HG02973 (cell line): ENCODE results near the gene CHKB.
"Not testable (repeated sequence)": the region's sequence is repeated elsewhere in the genome, so short reads cannot be mapped to it uniquely, and the experiment has no call there.

Experiments
- ATAC-seq: cut with Tn5 transposase; IDR thresholded peaks from one replicate; pipeline ENCODE4 v1.9.1; 2021; ENCODE audit warnings: moderate library complexity; ENCODE audit not compliant: unreplicated experiment

CHKB gene

DNA sequence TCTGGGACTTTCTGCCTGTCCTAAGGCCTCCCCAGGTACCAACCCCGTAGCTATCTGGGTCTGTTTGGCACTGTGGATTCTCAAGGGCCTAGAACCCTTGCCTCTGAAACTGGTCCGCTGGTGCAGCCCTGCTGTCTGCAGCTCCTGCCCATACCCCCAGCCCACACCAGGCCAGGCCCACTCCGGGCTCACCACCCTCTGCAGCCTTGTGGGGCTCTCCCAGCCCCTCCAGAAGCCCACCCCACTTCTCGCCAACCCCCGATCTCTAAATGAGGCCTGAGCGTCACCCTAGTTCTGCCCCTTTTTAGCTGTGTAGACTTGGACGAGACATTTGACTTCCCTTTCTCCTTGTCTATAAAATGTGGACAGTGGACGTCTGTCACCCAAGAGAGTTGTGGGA lies 32.3 kb downstream of the CHKB start:
- ATAC-seq: no peak

- no peak for ATAC-seq
Observed at GRCh38 chr22:50548921-50549790, 33.5 kb downstream of the CHKB start.

GRCh38 chr22:50548040-50548920 lies 34.4 kb downstream of the CHKB start:
- ATAC-seq: no peak

- no peak for ATAC-seq
Observed at GRCh38 chr22:50547263-50547985, 35.2 kb downstream of the CHKB start.

GRCh38 chr22:50546326-50547262 lies 36.1 kb downstream of the CHKB start:
- ATAC-seq: no peak

- no peak for ATAC-seq
Observed at GRCh38 chr22:50545522-50546325, 36.9 kb downstream of the CHKB start, which contains the start of gene KLHDC7B. TSS of gene KLHDC7B (plus strand) at chr22:50545899. CDS start at chr22:50546244, 345 bp downstream.

GRCh38 chr22:50544746-50545253 lies 37.8 kb downstream of the CHKB start:
- ATAC-seq: no peak

DNA sequence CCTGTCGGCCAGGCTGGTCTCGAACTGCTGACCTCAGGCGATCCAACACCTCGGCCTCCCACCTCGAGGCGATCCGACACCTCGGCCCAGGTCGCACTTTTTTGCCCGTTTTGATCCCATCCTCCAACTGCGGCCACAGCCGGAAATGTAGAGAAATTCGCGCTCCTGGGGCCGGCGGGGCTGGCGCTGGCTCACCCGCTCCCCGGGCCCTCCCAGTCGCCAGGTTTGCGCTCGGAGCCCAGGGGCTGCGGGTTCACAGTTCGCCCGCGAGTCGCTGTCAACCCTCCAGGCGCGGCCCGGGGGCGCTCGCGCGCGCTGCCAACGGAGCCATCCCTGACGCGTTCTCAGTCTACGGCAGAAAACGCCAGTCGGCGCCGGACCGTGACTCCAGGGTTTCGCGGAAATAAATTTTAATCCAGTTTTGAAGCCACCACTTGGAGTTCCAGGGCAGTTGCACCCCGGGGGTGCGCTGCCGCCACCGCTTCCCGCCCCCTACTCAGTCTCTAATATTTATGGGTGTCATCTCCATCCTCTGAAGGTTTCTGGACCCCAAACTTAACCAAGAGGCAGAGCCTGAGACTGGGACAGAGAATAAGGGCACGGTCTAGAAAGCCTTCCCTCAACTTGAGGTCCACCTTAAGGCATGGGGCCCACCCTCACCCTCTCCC lies 38.4 kb downstream of the CHKB start:
- no peak for ATAC-seq

GRCh38 chr22:50542416-50542927 lies 40.2 kb downstream of the CHKB start:
- peak; percentile 26 for ATAC-seq

- not testable (repeated sequence) for ATAC-seq
Observed at GRCh38 chr22:50541667-50542026, 41.0 kb downstream of the CHKB start.

- ATAC-seq: no peak
Observed at GRCh38 chr22:50540381-50540780, 42.3 kb downstream of the CHKB start.

DNA sequence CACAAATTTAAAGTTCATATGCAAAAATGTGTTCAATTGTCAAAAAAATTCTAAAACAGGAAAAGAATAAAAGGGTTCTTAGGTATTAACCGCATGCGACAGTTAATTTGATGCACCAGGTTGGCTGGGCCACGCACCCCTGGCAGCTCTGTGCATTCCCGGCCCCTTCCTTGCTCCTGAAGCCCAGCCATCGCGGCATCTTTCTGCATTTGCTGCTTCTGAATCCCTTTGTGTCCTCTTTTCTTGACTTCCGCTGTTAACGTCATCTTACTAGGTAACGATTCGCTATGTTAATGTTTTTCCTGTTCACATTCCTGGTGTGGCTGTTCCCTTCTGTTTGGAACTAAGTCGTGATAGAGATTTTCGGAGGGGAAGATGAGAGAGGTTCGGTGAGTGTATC lies 44.9 kb downstream of the CHKB start:
- no peak for ATAC-seq

GRCh38 chr22:50536226-50536625 lies 46.4 kb downstream of the CHKB start:
- no peak for ATAC-seq

- ATAC-seq: no peak
Observed at GRCh38 chr22:50535113-50535512, 47.5 kb downstream of the CHKB start.

GRCh38 chr22:50533856-50534711 lies 48.6 kb downstream of the CHKB start:
- not testable (repeated sequence) for ATAC-seq

- ATAC-seq: no peak
Observed at GRCh38 chr22:50532824-50533796, 49.5 kb downstream of the CHKB start.
